ENCODE measurements around the gene NUTF2.
"Not testable (repeated sequence)": the region's sequence is repeated elsewhere in the genome, so short reads cannot be mapped to it uniquely, and the experiment has no call there.

The NUTF2 gene

DNA sequence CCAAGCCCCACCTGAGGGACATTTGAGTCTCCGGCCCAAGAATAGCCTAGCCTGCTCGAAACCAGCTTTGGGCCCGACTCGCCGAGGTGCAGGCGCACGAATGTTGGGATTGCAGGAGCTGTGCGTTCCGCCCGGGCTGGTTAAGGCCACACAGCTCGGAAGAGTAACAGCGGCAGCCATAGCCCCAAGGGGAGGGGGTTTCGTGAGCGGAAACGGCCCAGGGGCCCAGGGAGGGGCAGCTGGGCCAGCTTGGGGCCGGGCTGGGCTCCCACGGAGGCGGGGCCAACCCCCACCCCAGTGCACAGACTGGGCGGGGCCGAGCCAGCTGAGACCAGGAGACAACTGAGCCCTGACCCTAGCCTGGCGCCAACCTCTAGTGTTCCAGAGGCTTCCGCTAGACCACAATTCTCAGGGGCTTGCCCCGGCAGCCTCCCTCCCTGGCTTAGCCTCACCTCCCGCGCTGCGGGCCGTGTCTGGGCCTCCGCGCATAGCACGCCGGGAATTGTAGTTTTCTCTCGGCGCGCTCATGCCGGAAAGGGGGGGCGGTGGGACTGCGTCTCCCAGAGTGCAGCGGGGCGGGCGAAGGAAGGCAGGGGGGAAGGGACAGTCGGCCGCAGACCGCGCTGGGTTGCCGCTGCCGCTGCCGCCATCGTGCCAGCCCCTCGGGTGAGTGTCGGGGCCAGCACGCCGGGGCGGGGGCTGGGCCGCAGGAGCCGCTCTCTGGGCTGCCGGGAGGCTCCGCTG, at the start of gene NUTF2:
Gene NUTF2 (plus strand): TSS at position 614 of the 744 bp plus-strand sequence. CDS start 18,198 bp downstream, outside the sequence.
- DNase-seq (ENCODE audit: low read depth in 3 of 3) = peak; percentile 90 to 95 (median 94)

DNA sequence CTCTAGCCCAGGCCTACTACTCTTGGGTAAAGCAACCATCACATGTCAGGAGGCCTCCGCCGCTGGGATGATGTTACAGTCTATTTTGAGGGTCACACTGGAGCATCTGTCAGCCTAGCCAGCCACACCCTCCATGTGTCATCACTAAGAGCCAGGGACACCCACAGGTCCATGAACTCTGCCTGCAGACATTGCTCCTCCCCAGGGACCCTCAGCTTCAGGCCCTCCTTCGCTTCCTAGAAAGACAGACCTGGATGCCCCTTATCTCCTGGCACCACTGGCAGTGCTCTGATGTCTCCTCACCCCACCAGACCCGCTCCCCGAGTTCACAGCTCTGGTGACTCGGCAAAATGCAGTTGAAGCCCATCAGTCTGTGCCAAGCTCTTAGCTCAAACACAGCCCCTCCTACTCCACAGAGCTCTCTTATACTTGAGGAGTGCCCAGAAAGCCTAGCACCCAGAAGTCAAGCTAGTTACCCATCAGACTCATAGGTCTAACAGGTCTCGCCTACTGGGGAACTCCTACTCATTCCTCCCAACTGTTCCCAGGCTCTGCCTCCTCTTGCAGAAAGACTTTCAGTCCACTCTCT, 46.3 kb upstream of the NUTF2 start:
- DNase-seq (ENCODE audit: low read depth in 3 of 3) = no peak

DNA sequence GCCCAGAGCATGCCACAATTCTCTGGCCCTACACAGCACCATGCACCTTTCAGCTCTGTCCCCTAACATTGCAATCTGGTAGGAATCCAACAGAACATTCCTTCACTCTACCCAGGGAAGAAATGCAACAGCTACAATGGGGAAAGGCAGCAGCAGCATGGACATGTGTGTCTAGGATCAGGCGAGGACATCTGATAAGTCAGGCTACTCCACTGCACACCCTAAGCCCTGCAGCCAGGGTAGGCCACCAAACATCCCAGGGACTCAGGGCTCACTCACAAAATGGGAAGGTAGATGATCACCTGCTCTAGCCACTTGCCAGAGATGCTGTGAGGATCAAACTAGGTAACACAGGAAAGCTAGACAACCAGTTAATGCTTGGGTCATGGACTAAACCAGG, 45.5 kb upstream of the NUTF2 start:
- DNase-seq (ENCODE audit: low read depth in 3 of 3) = no peak

DNA sequence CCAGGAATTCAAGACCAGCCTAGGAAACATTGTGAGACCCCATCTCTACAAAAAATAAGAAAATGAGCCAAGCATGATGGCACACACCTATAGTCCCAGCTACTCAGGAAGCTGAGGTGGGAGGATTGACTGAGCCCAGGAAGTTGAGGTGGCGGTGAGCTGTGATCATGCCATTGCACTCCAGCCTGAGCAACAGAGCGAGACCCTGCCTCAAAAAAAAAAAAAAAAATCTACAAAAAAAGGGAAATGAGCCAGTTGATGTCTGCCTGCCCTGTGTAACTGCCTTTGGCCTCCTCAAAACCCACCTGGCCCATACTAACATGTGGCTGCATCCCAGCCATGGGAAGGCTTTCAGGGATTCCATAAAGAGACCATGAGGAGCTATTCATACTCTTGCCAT, 44.9 kb upstream of the NUTF2 start:
- DNase-seq (ENCODE audit: low read depth in 3 of 3) = no peak

DNA sequence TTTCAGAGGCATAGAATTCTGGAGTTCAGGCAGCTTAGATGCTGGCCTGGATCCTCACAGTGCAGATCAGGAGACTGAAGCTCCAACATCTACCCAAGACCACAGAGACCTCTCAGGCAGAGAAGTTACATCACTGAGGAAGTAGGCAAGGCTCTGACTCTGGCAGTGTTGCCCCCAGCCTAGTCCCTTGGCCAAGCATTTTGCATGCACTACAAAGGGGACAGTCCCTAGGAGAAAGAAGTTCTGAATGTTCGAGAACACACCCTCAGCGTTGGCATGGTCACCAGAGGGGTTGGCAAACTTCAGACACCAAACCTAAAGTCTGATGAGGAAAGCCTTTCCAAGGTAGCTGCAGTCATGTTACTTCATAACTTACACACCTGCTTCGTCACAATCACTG, 42.8 kb upstream of the NUTF2 start:
- no peak for DNase-seq (ENCODE audit: low read depth in 3 of 3)

DNA sequence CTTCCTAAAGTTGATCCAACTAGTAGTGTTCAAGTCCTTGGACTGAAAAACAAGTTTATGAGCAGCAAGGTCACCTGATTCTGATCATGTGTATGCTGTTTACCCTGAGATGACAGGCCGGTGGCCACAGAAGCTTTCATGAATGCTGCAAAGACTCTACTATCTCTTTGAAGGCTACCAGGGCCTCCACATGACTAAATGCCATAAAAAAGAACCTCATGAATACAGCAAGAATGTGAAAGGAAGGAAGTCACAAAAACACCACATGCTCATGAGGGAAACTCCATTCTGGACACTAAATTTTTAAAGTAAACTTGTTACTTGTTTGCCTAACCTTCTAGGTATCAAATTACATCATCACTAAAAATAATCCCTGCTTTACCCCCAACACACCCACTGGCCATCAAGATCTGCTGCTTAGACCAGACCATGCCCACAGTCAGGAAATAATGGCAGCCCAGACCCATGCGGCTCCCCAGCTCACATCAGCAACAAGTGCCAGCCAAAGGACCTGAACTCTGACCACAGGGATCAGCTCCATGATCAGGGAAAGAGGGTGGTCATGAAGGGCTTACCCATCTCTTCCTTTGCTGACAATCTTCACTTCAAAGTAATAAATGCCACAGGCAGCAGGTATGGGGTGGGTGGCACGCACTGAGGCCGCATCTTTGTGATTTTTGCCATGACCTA, 41.7 kb upstream of the NUTF2 start:
- no peak for DNase-seq (ENCODE audit: low read depth in 3 of 3)

DNA sequence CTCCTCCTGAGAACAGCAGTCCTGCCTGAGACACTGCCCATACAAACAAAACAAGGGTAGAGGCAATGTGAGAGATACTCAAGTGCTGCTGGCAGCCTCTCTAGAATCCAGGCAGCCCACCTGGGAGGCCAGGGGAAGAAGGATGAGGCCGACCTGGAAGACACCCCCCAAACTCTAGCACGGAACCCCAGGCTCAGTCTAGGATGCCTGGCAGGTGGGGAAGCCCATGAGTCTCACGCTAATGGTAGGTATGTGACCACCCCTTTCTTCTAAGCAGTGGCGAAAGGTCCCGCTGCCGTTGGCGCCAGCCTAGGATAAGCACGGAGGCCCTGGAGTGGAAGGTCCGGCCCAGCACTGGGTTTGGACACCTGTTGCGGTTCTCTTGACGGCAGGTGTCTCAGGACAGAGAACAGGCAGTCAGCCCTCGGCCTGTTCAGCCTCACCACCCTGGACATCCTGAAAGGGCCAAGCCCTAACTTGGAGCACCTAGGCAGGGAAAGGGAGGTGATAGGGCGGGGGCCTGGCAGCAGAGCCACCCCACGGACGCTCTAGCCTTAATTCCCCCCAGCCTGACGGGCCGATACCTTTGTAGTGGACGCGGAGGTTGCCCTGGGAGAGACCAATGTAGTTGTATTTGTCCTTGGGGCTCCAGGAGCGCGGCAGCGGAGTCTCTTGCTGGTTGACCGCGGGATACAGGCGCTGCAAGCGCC, 40.9 kb upstream of the NUTF2 start:
- DNase-seq (ENCODE audit: low read depth in 3 of 3) = no peak

DNA sequence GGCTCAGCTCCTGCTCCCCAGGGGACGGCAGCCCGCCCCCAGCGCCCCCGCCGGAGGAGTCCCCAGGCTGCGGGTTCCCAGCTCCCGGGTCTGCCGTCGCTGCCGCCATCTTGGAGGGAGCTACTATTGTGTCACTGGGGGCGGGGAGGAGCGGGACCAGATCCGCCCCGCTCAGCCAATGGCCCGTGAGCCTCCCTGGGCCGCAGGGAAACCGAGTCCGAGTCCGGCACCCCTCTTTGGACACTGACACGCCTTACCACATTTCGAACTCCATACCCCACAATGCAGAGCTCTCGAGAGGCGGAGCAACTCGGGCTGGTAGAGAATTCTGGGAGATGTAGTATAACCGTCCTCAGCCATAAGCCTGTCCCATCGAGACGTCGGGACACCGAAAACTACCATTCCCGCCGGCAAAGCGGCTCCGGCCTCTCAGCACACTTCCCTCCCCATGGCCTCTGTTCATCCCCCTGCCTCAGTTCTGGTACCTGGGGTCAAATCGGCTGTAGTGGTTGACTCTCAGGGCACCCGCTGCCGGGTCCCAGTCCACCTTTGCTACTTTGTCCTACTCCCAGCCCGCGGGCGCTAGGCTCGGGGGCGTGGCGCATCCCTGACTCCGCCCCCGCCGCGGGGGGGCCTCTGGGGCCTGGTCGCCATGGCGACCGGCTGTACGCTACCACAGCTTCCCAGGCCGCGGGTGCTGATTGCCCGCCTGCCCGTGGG, 40.1 kb upstream of the NUTF2 start, which contains the start of the genes RANBP10 and TSNAXIP1:
Gene RANBP10 (minus strand): TSS at position 133 of the 720 bp plus-strand sequence. CDS start 24 bp downstream, at position 109.
Gene TSNAXIP1 (plus strand): TSS at position 462 of the 720 bp plus-strand sequence. CDS start 261 bp downstream, outside the sequence.
- DNase-seq (ENCODE audit: low read depth in 3 of 3) = peak; percentile 91 to 96 (median 95)

DNA sequence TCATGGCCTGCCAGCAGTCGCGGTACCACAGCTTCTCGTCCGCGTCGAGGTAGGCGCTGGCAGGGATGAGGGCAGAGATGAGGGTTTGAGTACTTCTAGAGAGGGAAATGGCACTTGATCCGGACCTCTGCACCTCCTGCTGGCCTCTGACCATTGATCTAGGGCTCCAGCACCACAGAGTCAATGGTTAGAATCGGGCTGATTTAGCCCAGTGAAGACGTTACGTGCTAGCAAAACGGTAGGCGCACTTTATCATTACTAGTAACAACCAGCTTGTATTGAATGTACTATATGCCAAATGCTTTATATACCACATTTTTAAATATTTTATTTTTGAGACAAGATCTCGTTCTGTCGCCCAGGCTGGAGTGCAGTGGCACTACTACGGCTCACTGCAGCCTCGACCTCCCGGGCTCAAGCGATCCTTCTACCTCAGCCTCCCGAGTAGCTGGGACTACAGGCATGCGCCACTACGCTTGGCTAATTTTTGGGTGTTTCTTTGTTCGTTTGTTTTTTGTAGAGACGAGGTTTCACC, 39.5 kb upstream of the NUTF2 start:
- no peak for DNase-seq (ENCODE audit: low read depth in 3 of 3)

DNA sequence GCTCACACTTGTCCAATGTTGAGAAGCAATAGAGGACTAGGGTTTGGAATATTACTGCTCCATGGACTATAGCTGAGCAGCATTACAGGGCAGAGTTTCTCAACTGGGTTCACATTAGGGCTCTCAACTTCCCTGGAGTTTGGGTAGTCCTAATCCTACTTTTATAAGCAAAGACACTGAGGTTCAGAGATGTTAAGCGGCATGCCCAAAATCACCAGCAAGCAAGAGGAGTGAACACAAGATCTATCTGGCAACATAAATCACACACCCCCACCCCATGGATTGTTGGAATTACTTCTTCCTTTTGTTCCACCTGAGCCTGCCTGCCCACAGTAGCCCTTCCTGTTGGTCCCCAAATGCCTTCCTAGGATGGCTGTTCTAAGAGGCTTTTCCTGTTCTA, 34.8 kb upstream of the NUTF2 start:
- DNase-seq (ENCODE audit: low read depth in 3 of 3) = no peak

DNA sequence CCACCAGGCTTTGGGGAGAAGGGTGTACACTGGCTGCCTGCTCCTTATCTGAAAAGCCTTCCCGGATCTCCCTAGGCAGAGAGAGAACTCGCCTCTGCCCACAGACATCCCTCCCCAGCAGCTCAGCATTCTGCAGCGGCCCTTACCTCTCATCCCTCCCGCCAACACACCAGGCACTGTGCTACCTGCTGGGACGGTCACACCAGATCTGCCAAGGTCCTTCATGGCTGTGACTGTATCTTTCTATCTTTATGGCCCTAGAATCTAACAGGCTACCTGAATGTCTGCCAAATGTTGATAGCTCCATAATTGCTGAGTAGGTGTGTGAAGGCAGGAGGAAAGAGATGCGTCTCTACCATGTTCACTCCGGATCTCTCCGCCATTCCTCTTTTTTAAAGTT, 32.2 kb upstream of the NUTF2 start:
- no peak for DNase-seq (ENCODE audit: low read depth in 3 of 3)

DNA sequence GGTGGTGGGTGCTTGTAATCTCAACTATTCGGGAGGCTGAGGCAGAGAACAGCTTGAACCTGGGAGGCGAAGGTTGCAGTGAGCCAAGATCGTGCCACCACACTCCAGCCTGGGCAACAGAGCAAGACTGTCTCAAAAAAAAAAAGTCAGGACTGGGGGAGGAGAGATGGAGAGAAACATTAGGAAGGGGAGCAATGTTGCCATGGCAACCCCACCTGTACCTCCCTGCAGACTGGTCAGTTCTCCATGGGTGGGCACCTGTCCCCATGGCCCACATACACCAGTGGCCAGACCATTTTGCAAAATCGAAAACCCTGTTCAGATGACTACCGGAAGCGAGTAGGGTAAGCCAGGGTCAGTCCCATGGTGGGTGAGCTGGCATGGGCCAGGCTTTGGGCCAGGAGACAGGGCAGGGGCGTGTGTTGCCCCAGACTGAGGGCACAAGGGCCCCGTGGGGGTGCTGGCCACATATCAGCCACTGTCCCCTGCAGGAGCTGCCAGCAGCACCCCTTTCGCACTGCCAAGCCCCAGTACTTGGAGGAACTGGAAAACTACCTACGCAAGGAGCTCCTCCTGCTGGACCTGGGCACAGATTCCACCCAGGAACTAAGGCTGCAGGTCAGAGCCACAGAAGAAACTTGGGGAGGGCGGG, 26.0 kb upstream of the NUTF2 start:
- DNase-seq (ENCODE audit: low read depth in 3 of 3) = no peak

DNA sequence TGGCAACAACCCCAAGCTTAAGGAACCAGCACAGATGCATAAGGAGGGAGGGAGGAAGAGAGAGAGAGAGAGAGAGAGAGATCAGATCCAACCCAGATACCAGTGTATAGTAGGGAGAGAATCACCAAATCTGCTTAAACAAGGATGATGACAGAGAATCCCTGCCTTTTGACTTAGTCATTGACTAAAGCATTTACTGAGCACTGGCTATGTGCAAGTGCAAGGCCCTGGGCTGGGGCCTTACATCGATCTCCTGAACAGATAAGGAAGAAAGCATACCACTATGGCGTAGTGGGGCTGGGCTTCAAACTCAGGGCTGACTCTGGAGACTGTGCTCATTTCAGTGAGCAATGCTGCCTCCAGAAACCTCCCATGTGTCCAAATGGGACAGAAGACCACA, 24.2 kb upstream of the NUTF2 start:
- no peak for DNase-seq (ENCODE audit: low read depth in 3 of 3)

DNA sequence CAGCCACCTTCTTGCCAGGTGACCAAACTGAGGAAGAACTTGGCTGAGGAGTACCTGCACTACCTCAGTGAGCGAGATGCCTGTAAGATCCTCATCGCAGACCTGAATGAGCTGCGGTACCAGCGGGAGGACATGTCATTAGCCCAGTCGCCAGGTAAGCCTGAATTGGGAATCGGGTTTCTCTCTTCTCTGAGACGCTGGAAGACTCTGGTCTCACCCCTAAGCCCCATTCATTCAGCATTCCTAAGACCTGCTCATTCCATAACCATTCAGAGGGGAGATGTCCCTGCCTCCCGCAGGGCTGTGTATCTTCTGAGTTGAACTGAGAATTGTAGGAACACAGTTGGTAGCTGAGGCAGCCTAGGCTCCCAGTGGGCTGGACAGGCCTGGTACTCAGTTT, 21.6 kb upstream of the NUTF2 start:
- DNase-seq (ENCODE audit: low read depth in 3 of 3) = no peak

DNA sequence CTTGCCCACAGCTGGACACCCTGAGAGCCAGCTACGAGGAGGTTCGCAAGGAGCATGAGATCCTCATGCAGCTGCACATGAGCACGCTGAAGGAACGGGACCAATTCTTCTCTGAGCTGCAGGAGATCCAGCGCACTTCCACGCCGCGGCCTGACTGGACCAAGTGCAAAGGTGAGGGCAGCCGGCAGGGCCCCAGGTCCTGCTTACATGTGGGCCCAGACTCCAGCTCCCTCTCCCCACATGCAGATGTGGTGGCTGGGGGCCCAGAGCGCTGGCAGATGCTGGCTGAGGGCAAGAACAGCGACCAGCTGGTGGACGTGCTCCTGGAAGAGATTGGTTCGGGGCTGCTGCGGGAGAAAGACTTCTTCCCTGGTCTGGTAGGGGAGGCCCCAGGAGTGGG, 20.8 kb upstream of the NUTF2 start:
- no peak for DNase-seq (ENCODE audit: low read depth in 3 of 3)

DNA sequence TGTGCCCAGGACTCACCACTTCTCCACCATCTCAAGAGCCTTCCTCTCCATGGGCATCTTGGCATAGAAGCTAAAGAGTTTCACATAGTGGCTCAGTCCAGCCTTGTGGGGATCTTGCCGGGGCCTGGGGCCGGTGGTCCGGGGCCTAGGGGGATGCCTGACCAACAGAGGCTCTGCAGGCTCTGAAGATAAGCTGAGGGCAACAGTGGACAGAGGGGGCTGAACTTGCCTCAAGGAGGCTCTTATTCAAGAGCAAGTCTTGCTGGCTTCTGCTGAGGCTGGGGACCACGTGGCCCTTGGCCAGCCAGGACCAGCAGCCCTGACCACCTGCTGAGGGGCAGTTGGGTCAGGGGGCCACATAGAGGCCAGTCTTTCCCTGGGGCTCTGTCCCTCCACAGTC, 18.1 kb upstream of the NUTF2 start:
- no peak for DNase-seq (ENCODE audit: low read depth in 3 of 3)

DNA sequence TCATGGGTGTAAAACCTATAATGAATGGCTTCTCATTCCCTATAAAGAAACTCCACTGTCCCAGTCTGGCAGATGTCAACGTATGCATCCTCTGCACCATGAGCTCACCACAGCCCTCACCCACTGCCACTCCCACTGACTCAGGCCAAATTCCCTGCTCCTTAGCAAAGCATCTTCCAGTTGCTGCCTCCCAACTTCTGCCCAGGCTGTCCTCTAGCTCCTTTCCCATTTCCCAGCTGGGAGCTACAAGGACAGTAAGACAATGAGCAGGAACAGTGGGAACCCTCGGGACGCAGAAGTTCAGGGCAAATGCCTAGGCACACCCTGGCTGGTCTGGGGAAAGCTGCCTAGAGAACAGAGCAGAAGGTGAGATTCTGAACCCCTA, 13.7 kb upstream of the NUTF2 start:
- no peak for DNase-seq (ENCODE audit: low read depth in 3 of 3)

DNA sequence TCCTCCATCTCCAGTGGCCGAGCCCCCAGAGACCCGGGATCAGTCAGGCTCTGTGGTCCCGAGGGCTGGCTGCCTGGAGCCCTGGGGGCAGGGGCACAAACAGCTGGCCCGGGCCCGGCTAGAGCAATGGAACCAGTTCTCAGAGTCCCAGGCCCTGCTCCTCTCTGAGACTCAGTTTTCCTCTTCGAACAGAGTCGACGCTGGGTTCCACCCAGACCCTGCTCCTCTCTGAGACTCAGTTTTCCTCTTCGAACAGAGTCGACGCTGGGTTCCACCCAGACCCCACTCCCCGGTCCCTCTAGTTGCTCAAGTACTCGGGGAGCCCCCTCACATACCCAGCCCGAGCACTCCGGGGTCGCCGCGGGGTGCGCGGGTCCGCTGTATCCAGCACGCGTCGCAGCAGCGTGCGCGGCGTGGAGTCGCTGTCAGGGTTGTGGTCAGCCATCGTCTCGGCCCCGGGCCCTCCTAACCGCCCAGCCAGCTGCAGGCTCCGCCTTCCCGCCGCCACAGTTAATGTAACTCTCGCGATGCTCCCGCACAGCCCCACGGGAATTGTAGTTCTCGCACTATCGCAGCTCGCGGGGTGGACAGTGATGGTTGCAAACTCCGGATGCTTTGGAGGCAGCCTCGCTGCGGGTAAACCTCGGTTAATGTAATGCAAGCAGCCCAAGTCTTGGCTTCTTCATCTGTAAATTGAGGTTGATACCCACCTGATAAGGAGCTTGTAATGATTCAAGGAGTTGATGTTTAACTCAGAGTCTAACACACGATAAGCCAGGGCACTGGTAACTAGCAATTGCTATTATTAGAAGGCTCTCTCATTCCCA, 13.1 kb upstream of the NUTF2 start:
- DNase-seq (ENCODE audit: low read depth in 3 of 3) = peak; percentile 83 to 92 (median 89)

DNA sequence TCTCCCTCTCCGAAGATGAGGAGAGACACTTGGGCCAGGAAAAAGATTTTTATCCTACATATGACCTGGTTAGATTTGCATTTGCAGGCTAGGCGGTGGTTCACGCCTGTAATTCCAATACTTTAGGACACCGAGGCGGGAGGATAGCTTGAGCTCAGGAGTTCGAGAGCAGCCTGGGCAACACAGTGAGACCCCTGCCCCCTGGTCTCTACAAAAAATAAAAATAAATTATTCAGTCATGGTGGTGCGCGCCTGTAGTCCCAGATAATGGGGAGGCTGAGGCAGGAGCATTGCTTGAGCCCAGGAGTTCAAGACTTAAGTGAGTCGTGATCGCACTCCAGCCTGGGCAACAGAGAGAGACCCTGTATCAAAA, 12.5 kb upstream of the NUTF2 start:
- DNase-seq (ENCODE audit: low read depth in 3 of 3) = no peak

DNA sequence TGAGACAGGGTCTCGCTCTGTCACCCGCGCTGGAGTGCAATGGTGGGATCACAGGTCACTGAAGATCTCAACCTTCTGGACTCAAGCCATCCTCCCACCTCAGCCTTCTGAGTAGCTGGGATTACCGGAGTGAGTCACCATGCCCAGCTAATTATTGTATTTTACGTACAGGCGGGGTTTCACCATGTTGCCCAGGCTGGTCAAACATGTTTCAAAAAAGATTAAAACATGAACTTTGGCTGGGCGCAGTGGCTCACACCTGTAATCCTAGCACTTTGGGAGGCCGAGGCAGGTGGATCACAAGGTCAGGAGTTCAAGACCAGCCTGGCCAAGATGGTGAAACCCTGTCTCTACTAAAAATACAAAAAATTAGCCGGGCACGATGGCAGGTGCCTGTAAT, 9.5 kb upstream of the NUTF2 start:
- DNase-seq (ENCODE audit: low read depth in 3 of 3) = not testable (repeated sequence)

All from stimulated activated CD4-positive, alpha-beta T cell treated with anti-CD3 and anti-CD28 coated beads, TNF-alpha, amount 100 ng/mL, for 24 hours (primary cell).